ENCODE measurements around the gene DOK3. TPM values are rescaled to one million over a fixed set of nuclear protein-coding genes. Genes with fewer than 3 reads are reported as not detected.
A peak's percentile ranks its signal among the peaks of the same experiment; 100 is the strongest.

Gene DOK3
- total RNA-seq, 1 donor from 2014 or later, result 1.1 TPM

DNA sequence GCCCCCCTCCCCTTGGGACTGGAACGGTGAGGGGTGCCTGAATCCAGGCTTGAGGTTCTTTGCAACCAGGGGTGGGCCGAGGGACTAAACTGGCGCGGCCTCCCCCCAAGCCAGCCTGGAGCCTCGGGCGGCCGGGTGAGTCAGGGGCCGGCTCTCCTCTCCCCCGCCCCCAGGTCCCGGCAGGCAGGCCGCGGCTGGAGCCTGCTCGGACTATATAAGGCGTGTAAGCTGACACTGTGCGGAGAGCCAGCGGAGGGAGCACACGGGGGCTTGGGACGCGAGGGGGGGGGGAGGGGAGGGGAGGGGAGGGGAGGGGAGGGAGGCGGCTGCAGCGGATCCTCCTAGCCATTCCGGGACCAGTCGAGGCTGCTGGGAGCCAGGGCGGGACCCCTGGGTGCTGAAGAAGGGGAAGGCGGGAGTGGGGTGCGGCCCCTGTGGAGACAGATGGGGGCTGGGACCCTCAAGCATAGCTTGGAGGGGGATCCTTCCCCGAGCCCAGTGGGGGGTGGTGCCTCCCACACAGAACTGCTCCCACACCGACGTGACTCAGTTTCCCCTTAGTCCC lies 12.8 kb downstream of the DOK3 start:
- peak overlapping the region; percentile 84 for H3K4me3 ChIP-seq (ENCODE audit: low read depth, low read length)
- peak; percentile 65 for DNase-seq (ENCODE audit: low read depth)
- TF ChIP-seq, protein P1, sequence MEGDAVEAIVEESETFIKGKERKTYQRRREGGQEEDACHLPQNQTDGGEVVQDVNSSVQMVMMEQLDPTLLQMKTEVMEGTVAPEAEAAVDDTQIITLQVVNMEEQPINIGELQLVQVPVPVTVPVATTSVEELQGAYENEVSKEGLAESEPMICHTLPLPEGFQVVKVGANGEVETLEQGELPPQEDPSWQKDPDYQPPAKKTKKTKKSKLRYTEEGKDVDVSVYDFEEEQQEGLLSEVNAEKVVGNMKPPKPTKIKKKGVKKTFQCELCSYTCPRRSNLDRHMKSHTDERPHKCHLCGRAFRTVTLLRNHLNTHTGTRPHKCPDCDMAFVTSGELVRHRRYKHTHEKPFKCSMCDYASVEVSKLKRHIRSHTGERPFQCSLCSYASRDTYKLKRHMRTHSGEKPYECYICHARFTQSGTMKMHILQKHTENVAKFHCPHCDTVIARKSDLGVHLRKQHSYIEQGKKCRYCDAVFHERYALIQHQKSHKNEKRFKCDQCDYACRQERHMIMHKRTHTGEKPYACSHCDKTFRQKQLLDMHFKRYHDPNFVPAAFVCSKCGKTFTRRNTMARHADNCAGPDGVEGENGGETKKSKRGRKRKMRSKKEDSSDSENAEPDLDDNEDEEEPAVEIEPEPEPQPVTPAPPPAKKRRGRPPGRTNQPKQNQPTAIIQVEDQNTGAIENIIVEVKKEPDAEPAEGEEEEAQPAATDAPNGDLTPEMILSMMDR (IDR thresholded peaks at IDR 0.05; ENCODE audit: insufficient read depth, low read length, poor library complexity, severe bottlenecking), result no peak
- H3K36me3 ChIP-seq (ENCODE audit: control insufficient read depth, insufficient read depth, low read length), result no peaks in the 10 kb centered on the region
- no peaks in the 10 kb centered on the region for H3K27me3 ChIP-seq (ENCODE audit: control insufficient read depth, insufficient read depth, low read length)

- H3K36me3 ChIP-seq (ENCODE audit: control insufficient read depth, insufficient read depth, low read length), result peaks cover 1% of the 10 kb centered on the region
- peak overlapping the region; percentile 84 for H3K4me3 ChIP-seq (ENCODE audit: low read depth, low read length)
- TF ChIP-seq, protein P1 (IDR thresholded peaks at IDR 0.05; ENCODE audit: insufficient read depth, low read length, poor library complexity, severe bottlenecking), result peak; percentile 46
- peak; percentile 42 for DNase-seq (ENCODE audit: low read depth)
- H3K27me3 ChIP-seq (ENCODE audit: control insufficient read depth, insufficient read depth, low read length), result no peaks in the 10 kb centered on the region
These were observed 13.4 kb downstream of the DOK3 start for GRCh38 chr5:177496070-177496726.

- H3K27me3 ChIP-seq (ENCODE audit: control insufficient read depth, insufficient read depth, low read length), result no peaks in the 10 kb centered on the region
- TF ChIP-seq, protein P1 (IDR thresholded peaks at IDR 0.05; ENCODE audit: insufficient read depth, low read length, poor library complexity, severe bottlenecking), result no peak
- H3K36me3 ChIP-seq (ENCODE audit: control insufficient read depth, insufficient read depth, low read length), result peaks cover 2% of the 10 kb centered on the region
- DNase-seq (ENCODE audit: low read depth), result peak; percentile 77
- H3K4me3 ChIP-seq (ENCODE audit: low read depth, low read length), result peak overlapping the region; percentile 84
These were observed 14.2 kb downstream of the DOK3 start for GRCh38 chr5:177495243-177496060.

- peaks cover 3% of the 10 kb centered on the region for H3K36me3 ChIP-seq (ENCODE audit: control insufficient read depth, insufficient read depth, low read length)
- no peak overlapping the region for H3K4me3 ChIP-seq (ENCODE audit: low read depth, low read length)
- TF ChIP-seq, protein P1 (IDR thresholded peaks at IDR 0.05; ENCODE audit: insufficient read depth, low read length, poor library complexity, severe bottlenecking), result peak; percentile 64
- DNase-seq (ENCODE audit: low read depth), result peak; percentile 79
- no peaks in the 10 kb centered on the region for H3K27me3 ChIP-seq (ENCODE audit: control insufficient read depth, insufficient read depth, low read length)
These were observed 15.1 kb downstream of the DOK3 start for GRCh38 chr5:177494346-177495195.

- Histone ChIP-seq H3K36me3 (ENCODE audit: control insufficient read depth, insufficient read depth, low read length) (peaks cover 7% of the 10 kb centered on the region), H3K4me3 (ENCODE audit: low read depth, low read length) (no peak overlapping the region), H3K27me3 (ENCODE audit: control insufficient read depth, insufficient read depth, low read length) (no peaks in the 10 kb centered on the region)
- TF ChIP-seq, protein P1 (IDR thresholded peaks at IDR 0.05; ENCODE audit: insufficient read depth, low read length, poor library complexity, severe bottlenecking), result no peak
- DNase-seq (ENCODE audit: low read depth), result no peak
These were observed 15.8 kb downstream of the DOK3 start for GRCh38 chr5:177493795-177494345.
